GM21381 (cell line): ENCODE data around the gene HSPBP1.
"Not testable (repeated sequence)": the region's sequence is repeated elsewhere in the genome, so short reads cannot be mapped to it uniquely, and the experiment has no call there.

Source experiments
- ATAC-seq: cut with Tn5 transposase; IDR thresholded peaks from one replicate; pipeline ENCODE4 v1.9.1; 2021; ENCODE audit warnings: mild to moderate bottlenecking, moderate library complexity; ENCODE audit not compliant: unreplicated experiment

The HSPBP1 gene

GRCh38 chr19:55241143-55241934 lies 38.6 kb downstream of the HSPBP1 start:
- ATAC-seq = no peak

- no peak for ATAC-seq
These were observed 39.2 kb downstream of the HSPBP1 start for GRCh38 chr19:55240713-55241020.

- ATAC-seq = no peak
These were observed 40.9 kb downstream of the HSPBP1 start for GRCh38 chr19:55239004-55239403.

- no peak for ATAC-seq
These were observed 41.9 kb downstream of the HSPBP1 start for GRCh38 chr19:55238030-55238429.

- no peak for ATAC-seq
These were observed 46.9 kb downstream of the HSPBP1 start for GRCh38 chr19:55232986-55233385.

GRCh38 chr19:55232286-55232602 lies 47.7 kb downstream of the HSPBP1 start:
- no peak for ATAC-seq

GRCh38 chr19:55231391-55232285 lies 48.3 kb downstream of the HSPBP1 start:
- no peak for ATAC-seq

GRCh38 chr19:55230780-55231179 lies 49.1 kb downstream of the HSPBP1 start:
- no peak for ATAC-seq

GRCh38 chr19:55230329-55230728 lies 49.6 kb downstream of the HSPBP1 start:
- ATAC-seq = no peak

GRCh38 chr19:55229789-55230182 lies 50.1 kb downstream of the HSPBP1 start:
- ATAC-seq = no peak

GRCh38 chr19:55229145-55229788 lies 50.6 kb downstream of the HSPBP1 start:
- no peak for ATAC-seq

GRCh38 chr19:55228403-55229031 lies 51.4 kb downstream of the HSPBP1 start, which contains the start of gene TMEM86B:
Gene TMEM86B, minus strand, starts transcription at chr19:55228763. Its CDS starts 22 bp downstream, at chr19:55228741.
- ATAC-seq = no peak

- ATAC-seq = no peak
These were observed 51.9 kb downstream of the HSPBP1 start for GRCh38 chr19:55228015-55228391.

GRCh38 chr19:55227241-55228014 lies 52.5 kb downstream of the HSPBP1 start:
- no peak for ATAC-seq

GRCh38 chr19:55226788-55227187 lies 53.1 kb downstream of the HSPBP1 start:
- ATAC-seq = no peak

GRCh38 chr19:55226273-55226672 lies 53.6 kb downstream of the HSPBP1 start:
- no peak for ATAC-seq

GRCh38 chr19:55225415-55225958 lies 54.4 kb downstream of the HSPBP1 start:
- ATAC-seq = no peak

- ATAC-seq = not testable (repeated sequence)
These were observed 55.1 kb downstream of the HSPBP1 start for GRCh38 chr19:55224679-55225414.

- no peak for ATAC-seq
These were observed 55.8 kb downstream of the HSPBP1 start for GRCh38 chr19:55224038-55224665.
